K562 (cell line): ENCODE measurements around the gene MAGI2. TPM values are rescaled to one million over a fixed set of nuclear protein-coding genes. Genes with fewer than 3 reads are reported as not detected.

Experiments
- ATAC-seq: fragments of 200-7000 bp; cut with Tn5 transposase; 3 replicates; pipeline ENCODE4 v1.9.1; 2020; ENCODE audit warnings: moderate library complexity
- BruUV-seq: library from RNA; stranded (reverse); fragments of 400-500 nt; replicated peaks from 2 replicates; lab custom pipeline; 2021; lab: Mats Ljungman, UMichigan
- CTCF ChIA-PET: fragments of 300-600 bp; formaldehyde crosslinking; extraction: SDS; loops from one replicate; lab custom pipeline; 2021; ENCODE audit warnings: low intra/inter-chr PET ratio; lab: Yijun Ruan, JAX
- POLR2A ChIA-PET: fragments of 300-600, 350-650 bp; sonication (Branson Sonifier 250); formaldehyde crosslinking; extraction: SDS; loops from one replicate; lab custom pipeline; 2021; ENCODE audit warnings: antibody characterized with exemption, inconsistent platforms; lab: Yijun Ruan, JAX
- DNase-seq, 4 experiments: peaks; one replicate each; pipeline versions ENCODE4 v3.0.0 to v3.0.0-alpha.2; 2011 to 2018; ENCODE audit warnings: low spot score in 3 of 4, mixed read lengths in 3 of 4; ENCODE audit errors: extremely low read depth in 1 of 4
- FAIRE-seq: peaks from 2 replicates; lab custom pipeline; 2011; peaks lifted over from hg19 to GRCh38; lab: Jason Lieb, UNC
- H2AFZ ChIP-seq: 2 replicates; pipeline ENCODE4 v1.6.0; 2011; ENCODE audit warnings: low read depth, low read length, control low read depth, inconsistent platforms
- H3K27ac ChIP-seq: fragments of 200-600 bp; 3 replicates; pipeline ENCODE4 v1.8.0; 2011; ENCODE audit warnings: low read depth, mild to moderate bottlenecking, control low read depth, inconsistent platforms, low read length, moderate library complexity, mixed read lengths; ENCODE audit errors: extremely low read depth
- H3K27me3 ChIP-seq, 2 experiments: fragments of 300-600 bp in 1 of 2; 2 replicates in 1 of 2; 3 replicates in 1 of 2; pipeline versions ENCODE4 v1.6.0 to v1.8.0; 2011; ENCODE audit warnings: inconsistent platforms in 2 of 2, low read length in 2 of 2, mild to moderate bottlenecking in 1 of 2, mixed read lengths in 1 of 2, moderate library complexity in 1 of 2; ENCODE audit not compliant: control insufficient read depth in 2 of 2, insufficient read depth in 2 of 2
- H3K36me3 ChIP-seq: fragments of 300-600 bp; 3 replicates; pipeline ENCODE4 v1.8.0; 2011; ENCODE audit warnings: mild to moderate bottlenecking, low read length, inconsistent platforms; ENCODE audit not compliant: control insufficient read depth, insufficient read depth
- H3K4me1 ChIP-seq, 2 experiments: fragments of 200-600 bp in 1 of 2; replicated peaks in 1 of 2; 2 replicates in 1 of 2; 3 replicates in 1 of 2; pipeline versions ENCODE4 v1.5.1 to v1.8.0; 2011; ENCODE audit warnings: inconsistent platforms in 2 of 2, low read length in 2 of 2, mild to moderate bottlenecking in 1 of 2, mixed read lengths in 1 of 2, moderate library complexity in 1 of 2; ENCODE audit not compliant: control insufficient read depth in 2 of 2, insufficient read depth in 2 of 2
- H3K4me2 ChIP-seq: 2 replicates; pipeline ENCODE4 v1.6.1; 2011; ENCODE audit warnings: low read length, control low read depth, inconsistent platforms, mixed read lengths; ENCODE audit not compliant: insufficient read depth
- H3K4me3 ChIP-seq: fragments of 200-600 bp; sonication (generic), shearing (Covaris generic); 2 replicates; pipeline ENCODE4 v1.5.1; 2016; ENCODE audit warnings: control low read depth, inconsistent platforms
- H3K79me2 ChIP-seq: fragments of 200-600 bp; 3 replicates; pipeline ENCODE4 v1.8.0; 2011; ENCODE audit warnings: low read length, inconsistent platforms; ENCODE audit not compliant: control insufficient read depth, insufficient read depth
- H3K9ac ChIP-seq, 2 experiments: 2 replicates each; pipeline versions ENCODE4 v1.6.0 to v1.6.1; 2011; ENCODE audit warnings: low read depth in 2 of 2, low read length in 2 of 2, control low read depth in 1 of 2, inconsistent platforms in 1 of 2, mild to moderate bottlenecking in 1 of 2, mixed read lengths in 1 of 2; ENCODE audit not compliant: insufficient read depth in 1 of 2
- H3K9me1 ChIP-seq: one replicate; pipeline ENCODE4 v1.6.0; 2011; ENCODE audit warnings: inconsistent platforms, mild to moderate bottlenecking, low read length, moderate library complexity; ENCODE audit not compliant: control insufficient read depth, insufficient read depth
- H3K9me3 ChIP-seq: replicated peaks from 2 replicates; pipeline ENCODE4 v1.5.1; 2011; ENCODE audit warnings: low read depth, low read length, inconsistent platforms; ENCODE audit not compliant: control insufficient read depth, insufficient read depth
- H4K20me1 ChIP-seq: replicated peaks from 2 replicates; pipeline ENCODE4 v1.6.1; 2011; ENCODE audit warnings: low read length, inconsistent platforms, mixed read lengths; ENCODE audit not compliant: control insufficient read depth, insufficient read depth
- HDAC2 ChIP-seq: fragments of 450-650 bp; IDR thresholded peaks from 2 replicates; pipeline ENCODE4 v1.6.1; 2016; ENCODE audit warnings: mild to moderate bottlenecking
- HDAC3 ChIP-seq: fragments of 450-650 bp; IDR thresholded peaks from 2 replicates; pipeline ENCODE4 v1.6.1; 2018; ENCODE audit warnings: borderline replicate concordance, mild to moderate bottlenecking, moderate library complexity; ENCODE audit not compliant: partially characterized antibody
- HNRNPK ChIP-seq: fragments of 200-400 bp; formaldehyde crosslinking; IDR thresholded peaks from one replicate; pipeline ENCODE4 v1.6.1; 2018; ENCODE audit warnings: mild to moderate bottlenecking, low read depth, low read length; ENCODE audit not compliant: poor library complexity, severe bottlenecking
- IRF2 ChIP-seq: sonication (generic); formaldehyde crosslinking; IDR thresholded peaks from 2 replicates; pipeline ENCODE4 v1.8.1; 2022; ENCODE audit warnings: mild to moderate bottlenecking, missing genetic modification reagents
- PHB ChIP-seq: fragments of 250-450 bp; sonication (Bioruptor Pico); IDR thresholded peaks from 2 replicates; pipeline ENCODE4 v1.5.0; 2021
- SNRNP70 ChIP-seq: fragments of 200-400 bp; formaldehyde crosslinking; optimal IDR thresholded peaks from 2 replicates; pipeline ENCODE3; 2017; ENCODE audit warnings: low read depth, low read length
- SREBF1 ChIP-seq: fragments of 150-350 bp; IDR thresholded peaks from 2 replicates; pipeline ENCODE4 v1.6.1; 2014; ENCODE audit warnings: antibody characterized with exemption, low read depth, low read length, borderline replicate concordance
- TBP ChIP-seq: optimal IDR thresholded peaks from 2 replicates; pipeline ENCODE3; 2011; ENCODE audit warnings: low read depth, low read length, improper control_type of control experiment
- XRCC4 ChIP-seq: IDR thresholded peaks from one replicate; pipeline ENCODE4 v1.6.1; 2011; ENCODE audit not compliant: insufficient read depth, insufficient read length; ENCODE audit errors: extremely low read depth
- ZNF143 ChIP-seq: sonication (generic); formaldehyde crosslinking; IDR thresholded peaks from 2 replicates; pipeline ENCODE4 v1.9.0; 2022; ENCODE audit warnings: mild to moderate bottlenecking, missing genetic modification reagents
- ZNF274 ChIP-seq: IDR thresholded peaks from 2 replicates; pipeline ENCODE4 v1.6.1; 2011; ENCODE audit warnings: low read depth, mild to moderate bottlenecking, low read length, moderate library complexity, borderline replicate concordance
- ZNF324 ChIP-seq: fragments of 250-450 bp; sonication (Bioruptor Pico); IDR thresholded peaks from 2 replicates; pipeline ENCODE4 v1.4.0; 2020; ENCODE audit warnings: mild to moderate bottlenecking
- ZNF384 ChIP-seq: IDR thresholded peaks from 2 replicates; pipeline ENCODE4 v1.6.1; 2012; ENCODE audit warnings: low read depth, low read length, improper control_type of control experiment
- ZNF77 ChIP-seq: fragments of 250-450 bp; sonication (Bioruptor Pico); IDR thresholded peaks from 2 replicates; pipeline ENCODE4 v1.5.0; 2020
- WGBS: fragments of 100-300 bp; shearing (Covaris generic); methylation state at CpG from one replicate; pipeline ENCODE4 v1.1.6; 2016; ENCODE audit warnings: low coverage, mixed read lengths; ENCODE audit not compliant: insufficient coverage; ENCODE audit errors: missing lambda C conversion rate; 5-methylcytosine and 5-hydroxymethylcytosine counted together
- in situ Hi-C: fragments of 300-500 bp; cut with MboI; formaldehyde crosslinking; loops from 4 replicates; pipeline ENCODE4 v1.15.0; 2018; ENCODE audit warnings: inconsistent platforms, mixed read lengths
- intact Hi-C: fragments of 100-400 bp; cut with micrococcal nuclease; formaldehyde crosslinking; loops from 2 replicates; pipeline ENCODE4 v1.14.2; 2022
- polyA plus RNA-seq, 8 experiments: library from polyadenylated mRNA; depleted of rRNA in 4 of 8; stranded (reverse) in 5 of 8; unstranded in 3 of 8; fragments of >200 nt; fragmentation: Nextera tagmentation in 2 of 8; fragmentation: Illumina TruSeq in 1 of 8; extraction: Ambion mirVana in 2 of 8; extraction: Trizol in 1 of 8; gene quantifications; 2 replicates each; pipeline versions ENCODE4 v1.2.1 to v1.2.3, GENCODE V29; 2011 to 2014; ENCODE audit warnings: inconsistent platforms in 1 of 8, missing spikeins in 1 of 8
- total RNA-seq, 7 experiments: library from RNA; depleted of rRNA in 6 of 7; stranded (reverse); fragments of >200 nt in 6 of 7; fragmentation: Illumina TruSeq in 2 of 7; extraction: Trizol in 2 of 7; gene quantifications; 2 replicates each; pipeline versions ENCODE4 v1.2.1 to v1.2.3, GENCODE V29; 2011 to 2021; ENCODE audit warnings: low replicate concordance in 1 of 7

The MAGI2 gene
- total and polyA plus RNA-seq, 9 of the 15 experiments (the other 6 are each of a cell fraction or from before 2014, with no cell fraction given) = 0.27 to 1.4 (median 0.70) TPM

DNA sequence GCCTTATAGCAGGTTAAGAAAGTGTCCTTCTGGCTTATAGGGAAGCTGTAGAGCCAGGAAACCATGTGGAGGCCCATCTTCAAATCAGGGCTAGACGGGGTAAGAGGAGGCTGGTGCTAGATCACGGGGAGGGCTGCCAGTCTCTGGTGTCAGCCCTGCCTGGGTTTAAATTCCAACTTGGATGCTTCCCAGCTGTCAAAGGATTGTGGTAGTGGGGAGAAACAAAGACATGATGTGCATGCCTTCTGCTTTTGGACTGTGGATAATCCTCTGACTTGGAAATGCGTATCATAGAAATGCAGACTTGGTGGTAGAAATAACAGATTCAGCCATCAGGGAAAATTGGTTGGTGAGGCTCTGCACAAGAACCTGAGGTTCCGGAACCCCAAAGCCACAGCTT lies 1329.3 kb downstream of the MAGI2 start:
- H3K9me1 ChIP-seq = no peaks in the 10 kb centered on the region
- H3K9me3 ChIP-seq = no peaks in the 10 kb centered on the region
- no peaks in the 10 kb centered on the region for H3K36me3 ChIP-seq
- DNase-seq (no peak), FAIRE-seq (no peak), ATAC-seq (no peak)
- no peaks in the 10 kb centered on the region for H3K79me2 ChIP-seq
- intact Hi-C loops = no loop called here
- 0% methylated on average over 4 of the region's 4 CpGs for WGBS
- no peak overlapping the region for H3K4me2 ChIP-seq
- H3K27ac ChIP-seq = no peak overlapping the region
- in situ Hi-C loops = no loop called here
- no peaks in the 10 kb centered on the region for H3K4me1 ChIP-seq
- H2AFZ ChIP-seq = no peak overlapping the region
- H4K20me1 ChIP-seq = no peaks in the 10 kb centered on the region
- no TSS peak for BruUV-seq
- H3K4me3 ChIP-seq = no peak overlapping the region
- H3K27me3 ChIP-seq = peaks cover 5 to 6% of the 10 kb centered on the region in 2 experiments; a peak in 3 of 5 replicates
- POLR2A ChIA-PET = no interaction called here
- TF ChIP-seq XRCC4 (no peak), ZNF143 (CRISPR knock-in tag) (no peak), IRF2 (CRISPR knock-in tag) (no peak), ZNF324 (CRISPR knock-in tag) (no peak), HDAC2 (no peak), HDAC3 (no peak), SNRNP70 (no peak), ZNF77 (CRISPR knock-in tag) (no peak), PHB (CRISPR knock-in tag) (no peak), ZNF384 (no peak), HNRNPK (no peak), SREBF1 (no peak), TBP (no peak), ZNF274 (no peak)
- CTCF ChIA-PET = no interaction called here
- H3K9ac ChIP-seq = no peak overlapping the region
